OCI-LY1 (cell line): ENCODE data around the gene TACO1.

ENCODE experiments used
- H2AFZ ChIP-seq: fragments of 200-600 bp; sonication (generic), shearing (Covaris generic); 2 replicates; pipeline ENCODE4 v1.6.0; 2014; ENCODE audit warnings: antibody characterized with exemption, mild to moderate bottlenecking, low read length
- H3F3A ChIP-seq: fragments of 200-600 bp; sonication (generic), shearing (Covaris generic); 2 replicates; pipeline ENCODE4 v1.6.0; 2014; ENCODE audit warnings: mild to moderate bottlenecking, antibody characterized with exemption, low read length, moderate library complexity; ENCODE audit not compliant: insufficient read depth
- H3K27ac ChIP-seq: fragments of 200-600 bp; sonication (generic); 2 replicates; pipeline ENCODE4 v1.5.1; 2014; ENCODE audit warnings: low read length, mixed run types, mild to moderate bottlenecking, low read depth; ENCODE audit not compliant: poor library complexity, severe bottlenecking
- H3K27me3 ChIP-seq: fragments of 200-600 bp; sonication (generic); 2 replicates; pipeline ENCODE4 v1.6.0; 2014; ENCODE audit warnings: antibody characterized with exemption, mild to moderate bottlenecking, low read length, moderate library complexity; ENCODE audit not compliant: insufficient read depth
- H3K36me3 ChIP-seq: fragments of 200-600 bp; sonication (generic); 2 replicates; pipeline ENCODE4 v1.6.1; 2014; ENCODE audit warnings: mild to moderate bottlenecking, antibody characterized with exemption, low read length, moderate library complexity, mixed read lengths; ENCODE audit not compliant: insufficient read depth
- H3K4me1 ChIP-seq: fragments of 200-600 bp; sonication (generic); 2 replicates; pipeline ENCODE4 v1.5.1; 2014; ENCODE audit warnings: mild to moderate bottlenecking, low read length, moderate library complexity; ENCODE audit not compliant: insufficient read depth, severe bottlenecking
- H3K4me2 ChIP-seq: fragments of 200-600 bp; sonication (generic), shearing (Covaris generic); 2 replicates; pipeline ENCODE4 v1.6.1; 2014; ENCODE audit warnings: low read length
- H3K4me3 ChIP-seq: fragments of 200-600 bp; sonication (generic); 2 replicates; pipeline ENCODE4 v1.5.1; 2014; ENCODE audit warnings: low read length, low read depth, mild to moderate bottlenecking, mixed read lengths; ENCODE audit not compliant: poor library complexity, severe bottlenecking
- H3K79me2 ChIP-seq: fragments of 200-600 bp; shearing (Covaris generic); 2 replicates; pipeline ENCODE4 v1.6.1; 2016; ENCODE audit warnings: mixed run types, low read length, mixed read lengths; ENCODE audit not compliant: insufficient read depth
- H3K9ac ChIP-seq: fragments of 200-600 bp; sonication (generic), shearing (Covaris generic); 2 replicates; pipeline ENCODE4 v1.6.1; 2014; ENCODE audit warnings: mild to moderate bottlenecking, low read length, mixed read lengths
- H3K9me2 ChIP-seq: fragments of 200-600 bp; sonication (generic), shearing (Covaris generic); 2 replicates; pipeline ENCODE4 v1.6.1; 2014; ENCODE audit warnings: low read depth, mild to moderate bottlenecking, low read length, mixed read lengths
- H3K9me3 ChIP-seq: fragments of 200-600 bp; shearing (Covaris generic); 2 replicates; pipeline ENCODE4 v1.6.1; 2014; ENCODE audit warnings: low read length, mixed read lengths
- H4K20me1 ChIP-seq: fragments of 200-600 bp; sonication (generic), shearing (Covaris generic); 2 replicates; pipeline ENCODE4 v1.6.0; 2016; ENCODE audit warnings: mild to moderate bottlenecking, low read length; ENCODE audit not compliant: insufficient read depth
- CTCF ChIP-seq: fragments of 200-600 bp; sonication (generic), shearing (Covaris generic); IDR thresholded peaks from 2 replicates; pipeline ENCODE4 v1.5.1; 2017; ENCODE audit warnings: mild to moderate bottlenecking, antibody characterized with exemption, low read length, moderate library complexity, mixed read lengths
- EZH2 ChIP-seq: fragments of 200-600 bp; sonication (generic), shearing (Covaris generic); IDR thresholded peaks from 2 replicates; pipeline ENCODE4 v1.8.0; 2017; ENCODE audit warnings: borderline replicate concordance, mixed run types, mild to moderate bottlenecking, antibody characterized with exemption, low read length, moderate library complexity, mixed read lengths

The TACO1 gene

GRCh38 chr17:63598281-63598680 is 2.4 kb upstream of the TACO1 start:
- TF ChIP-seq CTCF (no peak), EZH2 (no peak)
- H3K4me2 ChIP-seq, result no peak overlapping the region

GRCh38 chr17:63601439-63602371 is 1.0 kb downstream of the TACO1 start:
- Histone ChIP-seq H3K36me3 (peaks cover 24% of the 10 kb centered on the region), H3K79me2 (no peaks in the 10 kb centered on the region), H3K9me2 (no peaks in the 10 kb centered on the region), H3K9me3 (no peaks in the 10 kb centered on the region), H3K27me3 (no peaks in the 10 kb centered on the region), H3K9ac (peak overlapping the region; percentile 87), H3K4me3 (peak overlapping the region; percentile 92), H3F3A (no peaks in the 10 kb centered on the region), H2AFZ (no peak overlapping the region), H3K4me2 (peak overlapping the region; percentile 90), H3K4me1 (peaks cover 17% of the 10 kb centered on the region), H3K27ac (no peak overlapping the region), H4K20me1 (no peaks in the 10 kb centered on the region)
- TF ChIP-seq EZH2, result no peak
- no peak for TF ChIP-seq CTCF

More at GRCh38 chr17:63598281-63598680, 2.4 kb upstream of the TACO1 start:
- Histone ChIP-seq H3K4me1 (peaks cover 17% of the 10 kb centered on the region), H3K36me3 (peaks cover 4% of the 10 kb centered on the region; the same call in 1 of the 2 replicates), H3K9ac (no peak overlapping the region), H3K27me3 (no peaks in the 10 kb centered on the region), H3K4me3 (no peak overlapping the region), H4K20me1 (no peaks in the 10 kb centered on the region), H2AFZ (no peak overlapping the region), H3K27ac (no peak overlapping the region), H3K9me3 (no peaks in the 10 kb centered on the region), H3K9me2 (no peaks in the 10 kb centered on the region), H3F3A (no peaks in the 10 kb centered on the region), H3K79me2 (no peaks in the 10 kb centered on the region)

- Histone ChIP-seq H3K4me1 (no peaks in the 10 kb centered on the region), H3K9ac (no peak overlapping the region), H3K36me3 (peaks cover 44% of the 10 kb centered on the region), H3K9me2 (no peaks in the 10 kb centered on the region), H3K9me3 (no peaks in the 10 kb centered on the region), H3K27me3 (no peaks in the 10 kb centered on the region), H4K20me1 (no peaks in the 10 kb centered on the region), H3F3A (peaks cover 6% of the 10 kb centered on the region; the same call in 1 of the 2 replicates), H3K4me3 (no peak overlapping the region), H3K4me2 (no peak overlapping the region), H3K79me2 (no peaks in the 10 kb centered on the region), H3K27ac (no peak overlapping the region), H2AFZ (no peak overlapping the region)
- TF ChIP-seq EZH2 (no peak), CTCF (no peak)
These were observed 9.3 kb downstream of the TACO1 start for GRCh38 chr17:63609816-63610573.
